Mucosa of rectum (tissue), 2 donors: ENCODE data around the gene AGPAT3.

ENCODE experiments used
- H3K27ac ChIP-seq, 2 donors: one replicate each; pipeline ENCODE4 v1.7.0; 2013; ENCODE audit warnings: inconsistent platforms in 2 of 2, low read depth in 2 of 2, low read length in 2 of 2
- H3K27me3 ChIP-seq, 2 donors: one replicate each; pipeline ENCODE4 v1.7.0; 2013; ENCODE audit warnings: low read length in 2 of 2; ENCODE audit not compliant: control insufficient read depth in 2 of 2, insufficient read depth in 2 of 2
- H3K36me3 ChIP-seq, 2 donors: one replicate each; pipeline ENCODE4 v1.7.0; 2013; ENCODE audit warnings: low read length in 2 of 2; ENCODE audit not compliant: control insufficient read depth in 2 of 2, insufficient read depth in 2 of 2
- H3K4me1 ChIP-seq, 2 donors: one replicate each; pipeline ENCODE4 v1.7.0; 2013; ENCODE audit warnings: low read length in 2 of 2, mild to moderate bottlenecking in 1 of 2; ENCODE audit not compliant: control insufficient read depth in 2 of 2, insufficient read depth in 2 of 2
- H3K4me3 ChIP-seq, 2 donors: one replicate each; pipeline ENCODE4 v1.7.0; 2013; ENCODE audit warnings: low read length in 2 of 2
- H3K9ac ChIP-seq, 2 donors: one replicate each; pipeline ENCODE4 v1.7.0; 2013; ENCODE audit warnings: low read length in 2 of 2, low read depth in 1 of 2, mild to moderate bottlenecking in 1 of 2
- H3K9me3 ChIP-seq, 2 donors: one replicate each; pipeline ENCODE4 v1.7.0; 2013; ENCODE audit warnings: low read length in 2 of 2; ENCODE audit not compliant: control insufficient read depth in 2 of 2
- donor health status: healthy.
- donor health status: Normal muscosa, but diverticular disease.

The AGPAT3 gene

GRCh38 chr21:43973634-43973955 is 108.6 kb downstream of the AGPAT3 start:
- Histone ChIP-seq H3K27me3 (no peaks in the 10 kb centered on the region), H3K4me1 (peaks cover 0 to 3% of the 10 kb centered on the region in 2 donors), H3K9me3 (no peaks in the 10 kb centered on the region), H3K9ac (no peak overlapping the region), H3K36me3 (peaks cover 25 to 40% of the 10 kb centered on the region in 2 donors), H3K4me3 (no peak overlapping the region), H3K27ac (no peak overlapping the region)

- Histone ChIP-seq H3K27me3 (no peaks in the 10 kb centered on the region), H3K9me3 (no peaks in the 10 kb centered on the region), H3K4me3 (no peak overlapping the region), H3K4me1 (peaks cover 0 to 3% of the 10 kb centered on the region in 2 donors), H3K36me3 (peaks cover 25 to 34% of the 10 kb centered on the region in 2 donors), H3K9ac (no peak overlapping the region), H3K27ac (no peak overlapping the region)
Observed at GRCh38 chr21:43974791-43975468, 109.9 kb downstream of the AGPAT3 start.

GRCh38 chr21:43975469-43976098 is 110.6 kb downstream of the AGPAT3 start:
- Histone ChIP-seq H3K4me3 (no peak overlapping the region), H3K4me1 (peaks cover 0 to 6% of the 10 kb centered on the region in 2 donors), H3K27me3 (no peaks in the 10 kb centered on the region), H3K9me3 (no peaks in the 10 kb centered on the region), H3K27ac (no peak overlapping the region), H3K36me3 (peaks cover 19 to 28% of the 10 kb centered on the region in 2 donors), H3K9ac (no peak overlapping the region)

GRCh38 chr21:43976661-43977060 is 111.6 kb downstream of the AGPAT3 start:
- H3K27ac ChIP-seq = no peak overlapping the region
- no peak overlapping the region for H3K4me3 ChIP-seq
- H3K9me3 ChIP-seq = no peaks in the 10 kb centered on the region
- peaks cover 22 to 31% of the 10 kb centered on the region in 2 donors for H3K36me3 ChIP-seq
- H3K27me3 ChIP-seq = no peaks in the 10 kb centered on the region
- no peak overlapping the region for H3K9ac ChIP-seq
- peaks cover 0 to 7% of the 10 kb centered on the region in 2 donors for H3K4me1 ChIP-seq

GRCh38 chr21:43978060-43978459 is 113.0 kb downstream of the AGPAT3 start:
- no peak overlapping the region for H3K4me3 ChIP-seq
- no peak overlapping the region for H3K9ac ChIP-seq
- H3K9me3 ChIP-seq = no peaks in the 10 kb centered on the region
- no peaks in the 10 kb centered on the region for H3K27me3 ChIP-seq
- H3K36me3 ChIP-seq = peaks cover 27 to 29% of the 10 kb centered on the region in 2 donors
- H3K27ac ChIP-seq = no peak overlapping the region
- peaks cover 0 to 7% of the 10 kb centered on the region in 2 donors for H3K4me1 ChIP-seq

- Histone ChIP-seq H3K27ac (no peak overlapping the region), H3K9me3 (no peaks in the 10 kb centered on the region), H3K4me1 (peaks cover 0 to 7% of the 10 kb centered on the region in 2 donors), H3K27me3 (no peaks in the 10 kb centered on the region), H3K9ac (no peak overlapping the region), H3K4me3 (no peak overlapping the region), H3K36me3 (peaks cover 23 to 29% of the 10 kb centered on the region in 2 donors)
Observed at GRCh38 chr21:43979654-43980053, 114.6 kb downstream of the AGPAT3 start.

GRCh38 chr21:43981151-43981870 is 116.3 kb downstream of the AGPAT3 start:
- Histone ChIP-seq H3K27me3 (peaks cover 0 to 2% of the 10 kb centered on the region in 2 donors), H3K27ac (no peak overlapping the region), H3K9ac (no peak overlapping the region), H3K4me1 (peaks cover 0 to 5% of the 10 kb centered on the region in 2 donors), H3K36me3 (peaks cover 23 to 29% of the 10 kb centered on the region in 2 donors), H3K9me3 (no peaks in the 10 kb centered on the region), H3K4me3 (no peak overlapping the region)

- H3K9me3 ChIP-seq = no peaks in the 10 kb centered on the region
- peaks cover 0 to 5% of the 10 kb centered on the region in 2 donors for H3K4me1 ChIP-seq
- peaks cover 0 to 2% of the 10 kb centered on the region in 2 donors for H3K27me3 ChIP-seq
- peaks cover 23 to 29% of the 10 kb centered on the region in 2 donors for H3K36me3 ChIP-seq
- H3K27ac ChIP-seq = no peak overlapping the region
- H3K9ac ChIP-seq = no peak overlapping the region
- no peak overlapping the region for H3K4me3 ChIP-seq
Observed at GRCh38 chr21:43981871-43982210, 116.8 kb downstream of the AGPAT3 start.

GRCh38 chr21:43982489-43983078 is 117.6 kb downstream of the AGPAT3 start:
- Histone ChIP-seq H3K27me3 (peaks cover 0 to 2% of the 10 kb centered on the region in 2 donors), H3K4me1 (peaks cover 0 to 5% of the 10 kb centered on the region in 2 donors), H3K27ac (no peak overlapping the region), H3K9ac (no peak overlapping the region), H3K9me3 (no peaks in the 10 kb centered on the region), H3K4me3 (no peak overlapping the region), H3K36me3 (peaks cover 23 to 29% of the 10 kb centered on the region in 2 donors)

GRCh38 chr21:43983390-43983789 is 118.4 kb downstream of the AGPAT3 start:
- H3K4me1 ChIP-seq = peaks cover 0 to 5% of the 10 kb centered on the region in 2 donors
- H3K4me3 ChIP-seq = no peak overlapping the region
- H3K27ac ChIP-seq = no peak overlapping the region
- H3K27me3 ChIP-seq = peaks cover 0 to 2% of the 10 kb centered on the region in 2 donors
- H3K9me3 ChIP-seq = no peaks in the 10 kb centered on the region
- H3K9ac ChIP-seq = no peak overlapping the region
- H3K36me3 ChIP-seq = peaks cover 21 to 28% of the 10 kb centered on the region in 2 donors
